ENCODE results near the gene PLEK2.
"Not testable (repeated sequence)": the region's sequence is repeated elsewhere in the genome, so short reads cannot be mapped to it uniquely, and the experiment has no call there.

PLEK2 gene

DNA sequence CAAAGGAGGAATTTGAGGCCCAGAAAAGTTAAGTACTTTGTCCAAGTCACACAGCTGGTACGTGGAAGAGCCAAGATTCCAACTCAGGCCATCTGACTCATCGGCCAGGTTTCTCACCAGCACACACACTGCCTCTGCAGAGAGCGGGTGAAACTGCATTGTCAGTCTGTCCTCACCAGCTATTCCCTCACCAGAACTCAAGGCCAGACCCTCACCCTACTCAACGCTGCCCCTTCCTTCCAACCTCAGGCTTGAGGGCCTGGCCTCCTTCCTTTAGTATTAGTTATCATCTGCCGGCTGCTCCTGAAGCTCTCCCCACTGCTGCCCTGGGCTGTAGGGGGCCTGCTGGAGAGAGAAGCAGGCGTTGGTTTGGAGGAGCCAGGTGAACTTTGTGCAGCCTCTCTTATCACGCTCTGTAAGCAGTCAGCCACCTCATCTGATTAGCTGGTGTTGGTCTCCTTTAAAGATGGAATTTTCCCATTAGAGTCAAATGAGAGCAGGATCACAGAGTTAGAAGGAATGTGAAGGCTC, 16.6 kb upstream of the PLEK2 start:
- no peak for DNase-seq

DNA sequence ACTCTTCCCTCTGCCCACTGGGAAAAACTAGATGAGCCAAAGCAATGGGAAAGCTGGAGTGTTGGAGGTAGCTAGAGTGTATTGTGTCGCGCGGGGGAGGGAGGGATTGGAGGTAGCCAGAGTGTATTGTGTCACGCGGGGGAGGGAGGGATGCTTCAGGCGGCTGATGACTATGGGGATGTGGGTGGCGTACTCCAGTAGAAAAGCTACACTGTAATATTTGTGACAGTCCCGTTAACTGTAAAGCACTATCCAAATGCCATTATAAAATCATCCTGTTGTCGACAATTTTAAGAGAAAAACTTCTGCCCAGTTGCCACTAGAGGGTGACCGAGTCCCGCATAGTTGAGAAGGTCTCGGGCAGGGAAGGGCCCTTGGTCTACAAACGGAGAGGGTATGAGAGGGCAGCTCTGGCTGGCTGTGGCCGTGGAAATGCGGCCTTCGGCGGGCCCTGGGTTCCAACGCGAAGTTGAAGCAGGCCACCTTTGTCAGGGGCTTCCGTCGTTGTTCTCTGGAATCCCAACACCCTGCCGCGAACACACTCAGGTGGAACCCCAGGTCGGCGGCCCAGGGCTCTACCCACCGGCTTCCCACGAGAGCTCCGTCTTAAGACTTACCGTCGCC, 15.1 kb upstream of the PLEK2 start:
- DNase-seq: peak; percentile 61

DNA sequence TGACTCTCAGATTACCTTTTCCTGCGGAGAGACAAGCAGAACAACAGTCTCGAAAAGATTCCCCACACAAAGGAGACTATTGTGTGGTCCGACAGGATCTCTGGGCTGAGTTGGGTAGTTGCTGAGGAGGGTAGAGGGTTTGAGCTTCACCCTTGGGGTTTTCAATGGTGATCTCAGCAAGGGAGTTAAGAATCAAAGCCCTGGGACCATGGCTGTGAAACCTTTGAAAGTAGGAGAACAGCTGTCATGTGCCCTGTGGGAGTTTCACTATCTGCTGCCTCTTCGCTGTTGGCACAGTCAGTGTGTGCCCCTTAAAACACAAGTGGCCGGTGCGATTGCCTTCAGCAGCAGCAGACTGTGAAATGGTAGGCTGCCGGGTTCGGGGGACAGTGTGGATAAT, 14.2 kb upstream of the PLEK2 start:
- DNase-seq: no peak

DNA sequence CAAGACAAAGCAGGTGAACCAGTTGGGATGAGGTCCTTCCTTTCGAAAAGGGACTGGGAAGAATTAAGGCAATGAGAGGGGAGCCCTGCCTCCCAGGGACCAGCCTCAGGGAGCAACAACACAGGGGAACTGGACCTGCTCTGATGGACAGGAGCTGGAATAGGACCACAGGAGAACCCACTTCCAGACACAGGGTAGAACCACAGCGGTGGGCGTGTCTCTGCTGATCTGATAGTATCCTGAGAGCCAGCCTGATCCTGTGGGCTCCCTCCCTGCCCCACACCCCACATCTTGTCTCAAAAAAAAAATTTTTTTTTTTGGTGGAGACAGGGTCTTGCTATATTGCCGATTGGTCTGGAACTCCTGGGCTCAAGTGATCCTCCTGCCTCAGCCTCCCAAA, 13.6 kb upstream of the PLEK2 start:
- DNase-seq: no peak

GRCh38 chr14:67424539-67424938, 12.6 kb upstream of the PLEK2 start:
- DNase-seq: no peak

DNA sequence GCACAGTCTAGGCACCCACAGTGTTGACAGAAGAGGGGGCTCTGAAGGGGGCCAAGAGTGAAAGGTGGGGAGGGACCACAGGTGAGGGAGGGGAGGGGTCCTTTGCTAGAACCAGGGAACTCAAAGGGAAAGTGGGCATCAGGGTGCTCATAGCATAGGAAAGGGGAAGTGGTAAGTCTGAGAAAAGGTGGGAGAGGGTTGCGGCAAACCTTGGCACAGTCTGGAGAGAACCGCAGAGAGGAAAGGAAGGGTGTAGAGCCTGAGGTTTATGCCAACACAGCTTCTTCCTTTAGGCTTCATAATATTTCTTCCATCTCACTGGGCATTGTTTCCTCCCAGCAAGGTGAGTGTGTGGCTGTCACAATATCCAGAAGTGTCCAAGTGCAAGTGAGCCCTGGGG, 11.5 kb upstream of the PLEK2 start:
- no peak for DNase-seq

DNA sequence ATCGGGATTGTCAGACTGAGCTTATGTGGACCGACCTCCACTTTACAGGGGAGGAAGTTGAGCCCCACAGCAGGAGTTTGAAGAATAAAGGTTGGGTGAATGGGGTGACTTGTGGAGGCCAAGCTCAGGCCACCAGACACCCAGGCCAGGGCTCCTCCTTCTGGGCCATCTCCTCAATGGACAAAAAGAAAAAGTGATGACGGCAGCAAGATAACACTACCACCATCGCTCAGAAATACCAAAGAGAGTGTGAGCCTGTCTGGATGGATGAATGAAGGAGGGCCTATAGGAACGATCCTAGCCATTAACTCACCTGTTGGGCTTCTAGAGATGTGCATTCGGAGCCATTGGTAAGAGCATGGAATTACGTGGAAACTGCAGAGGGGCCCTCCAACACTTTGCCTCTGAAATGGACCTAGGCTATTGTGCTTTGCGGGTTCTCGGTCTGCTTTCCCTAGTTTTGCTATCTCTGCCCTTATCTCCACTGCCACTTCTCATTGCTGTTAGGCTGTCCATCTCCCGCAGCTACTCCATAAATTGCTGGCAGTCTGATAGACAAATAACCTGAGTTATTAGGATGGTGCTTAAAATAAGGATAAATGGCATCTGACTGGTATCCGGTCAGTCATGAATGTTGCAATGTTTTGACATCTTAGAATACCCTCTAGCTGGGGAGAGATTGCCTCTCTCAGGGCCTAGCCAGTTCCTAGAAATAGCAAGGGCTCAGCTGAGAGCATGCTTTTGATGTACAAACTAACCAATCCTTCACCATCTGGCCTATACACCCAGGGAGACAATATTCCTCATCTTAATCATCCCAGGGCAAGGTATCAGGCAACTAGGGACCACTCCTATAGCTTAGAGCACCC, 9.6 kb upstream of the PLEK2 start:
- DNase-seq: no peak

DNA sequence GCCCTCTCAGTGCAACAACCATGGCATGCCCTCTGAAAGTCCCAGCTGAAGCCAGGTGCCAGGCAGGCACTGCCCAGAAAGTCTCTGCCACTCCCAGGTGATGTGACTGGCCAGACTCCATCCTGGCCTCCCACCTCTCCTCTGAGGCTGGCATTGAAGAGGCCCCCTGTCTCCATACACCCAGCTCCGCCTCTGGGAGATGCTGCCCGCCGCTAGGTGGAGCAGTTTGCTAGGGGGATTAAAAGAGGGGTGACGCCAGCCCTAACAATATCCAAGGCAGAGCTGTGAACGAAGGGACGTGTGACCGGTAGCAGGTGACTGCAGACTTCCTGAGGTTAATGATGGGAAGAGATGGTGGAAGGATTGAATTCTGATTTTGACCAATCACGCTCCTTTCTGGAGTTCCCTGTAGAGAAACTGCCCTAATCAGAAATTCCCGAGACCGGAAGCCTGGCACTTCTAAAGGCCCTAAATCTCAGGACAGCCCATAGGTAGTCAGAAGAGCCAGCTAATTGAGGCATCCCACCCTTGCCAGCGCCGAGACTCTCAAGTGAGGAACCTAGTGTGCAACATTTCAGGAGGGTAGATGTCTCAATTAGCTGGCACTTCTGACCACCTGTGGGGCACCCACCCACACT, 8.3 kb upstream of the PLEK2 start:
- DNase-seq: no peak

DNA sequence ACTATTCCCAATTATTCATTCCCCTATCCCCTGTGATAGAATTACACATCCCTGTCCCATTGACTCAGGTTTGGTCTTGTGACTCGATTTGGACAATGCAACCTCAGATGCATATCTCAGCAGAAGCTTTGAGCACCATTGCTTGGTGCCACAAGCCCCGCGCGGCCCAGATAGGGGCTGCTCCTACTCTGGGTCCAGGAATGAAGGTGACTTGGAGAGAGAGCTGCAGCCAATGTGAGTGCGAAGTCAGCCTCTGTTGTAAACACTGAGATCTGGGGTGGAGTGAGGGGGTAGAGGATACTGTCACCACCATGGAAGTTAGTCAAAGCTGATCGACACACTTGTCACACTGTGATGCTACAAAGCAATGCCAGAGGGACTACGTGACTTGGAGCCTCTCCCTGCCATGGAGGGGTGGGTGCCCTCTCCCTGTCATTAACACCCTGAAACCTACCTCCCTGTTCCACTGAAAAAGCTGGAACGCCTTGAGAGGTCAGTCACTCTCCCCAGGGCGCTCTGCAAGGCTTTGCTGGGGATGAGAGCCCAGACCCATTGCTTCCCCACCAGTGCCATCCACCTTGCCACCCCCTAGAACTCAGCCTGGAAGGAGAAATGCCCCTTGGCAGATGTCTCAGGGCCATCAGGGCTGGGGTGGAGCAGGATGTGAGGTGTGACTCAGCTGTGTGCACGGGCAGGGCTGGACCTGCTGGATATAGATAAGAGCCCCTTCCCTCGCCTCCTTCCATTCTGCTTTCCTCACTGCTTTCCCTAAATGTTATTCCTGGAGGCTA, 6.6 kb upstream of the PLEK2 start:
- no peak for DNase-seq

DNA sequence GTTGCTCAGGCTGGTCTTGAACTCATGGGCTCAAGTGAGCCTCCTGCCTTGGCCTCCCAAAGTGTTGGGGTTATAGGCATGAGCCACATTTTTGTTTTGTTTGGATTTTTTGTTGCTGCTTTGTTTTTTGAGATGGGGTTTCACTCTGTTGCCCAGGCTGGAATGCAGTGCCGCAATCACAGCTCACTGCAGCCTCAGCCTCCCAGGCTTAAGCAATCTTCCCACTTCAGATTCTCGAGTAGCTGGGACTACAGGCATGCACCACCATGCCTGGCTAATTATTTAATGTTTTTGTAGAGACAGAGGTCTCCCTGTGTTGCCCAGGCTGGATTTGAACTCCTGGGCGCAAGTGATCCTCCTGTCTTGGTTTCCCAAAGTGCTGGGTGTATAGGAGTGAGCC, 5.7 kb upstream of the PLEK2 start:
- DNase-seq: no peak

- no peak for DNase-seq
These were observed 4.8 kb upstream of the PLEK2 start for GRCh38 chr14:67416810-67417209.

- DNase-seq: no peak
These were observed 4.1 kb upstream of the PLEK2 start for GRCh38 chr14:67416085-67416484.

GRCh38 chr14:67415610-67416009, 3.6 kb upstream of the PLEK2 start:
- DNase-seq: not testable (repeated sequence)

- peak; percentile 29 for DNase-seq
These were observed 2.1 kb upstream of the PLEK2 start for GRCh38 chr14:67413806-67414769.

- DNase-seq: no peak
These were observed 595 bp downstream of the PLEK2 start for GRCh38 chr14:67411370-67411769.

GRCh38 chr14:67410313-67410712, 1.7 kb downstream of the PLEK2 start:
- DNase-seq: no peak

- DNase-seq: no peak
These were observed 2.5 kb downstream of the PLEK2 start for GRCh38 chr14:67409461-67409860.

DNA sequence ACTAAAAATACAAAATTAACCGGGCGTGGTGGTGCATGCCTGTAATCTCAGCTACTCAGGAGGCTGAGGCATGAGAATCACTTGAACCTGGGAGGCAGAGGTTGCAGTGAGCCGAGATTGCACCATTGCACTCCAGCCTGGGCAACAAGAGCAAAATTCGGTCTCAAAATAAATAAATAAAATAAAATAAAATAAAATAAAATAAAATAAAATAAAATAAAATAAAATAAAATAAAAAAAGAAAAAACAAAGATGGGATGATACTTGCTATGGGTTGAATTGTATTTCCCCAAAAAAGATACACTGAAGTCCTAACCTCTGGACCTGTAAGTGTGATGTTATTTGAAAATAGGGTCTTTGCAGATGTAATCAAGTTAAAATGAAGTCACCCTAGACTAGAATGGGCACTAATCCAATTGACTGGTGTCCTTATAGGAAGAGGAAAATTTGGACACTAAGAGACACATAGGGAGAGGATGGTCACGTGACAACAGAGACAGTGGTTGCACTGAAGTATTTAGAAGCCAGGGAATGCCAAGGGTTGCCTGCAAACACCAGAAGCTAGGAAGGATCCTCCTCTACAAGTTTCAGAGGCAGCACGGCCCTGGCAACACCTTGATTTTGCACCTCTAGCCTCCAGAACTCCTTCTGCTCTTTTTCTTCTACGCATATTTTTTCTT, 3.7 kb downstream of the PLEK2 start:
- not testable (repeated sequence) for DNase-seq

DNA sequence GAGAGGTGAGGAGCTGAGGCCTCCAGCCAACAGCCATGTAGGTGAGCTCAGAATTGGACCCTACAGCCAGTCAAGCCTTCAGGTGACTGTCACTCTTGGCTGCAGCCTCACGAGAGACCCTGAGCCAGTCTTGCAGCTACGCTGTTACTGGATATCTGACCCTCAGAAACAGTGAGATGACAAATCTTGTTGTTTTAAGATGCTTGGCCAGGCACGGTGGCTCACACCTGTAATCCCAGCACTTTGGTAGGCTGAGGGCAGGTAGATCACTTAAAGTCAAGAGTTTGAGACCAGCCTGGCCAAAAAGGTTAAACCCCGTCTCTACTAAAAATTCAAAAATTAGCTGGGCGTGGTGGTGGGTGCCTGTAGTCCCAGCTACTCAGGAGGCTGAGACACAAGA, 6.2 kb downstream of the PLEK2 start:
- DNase-seq: no peak

DNA sequence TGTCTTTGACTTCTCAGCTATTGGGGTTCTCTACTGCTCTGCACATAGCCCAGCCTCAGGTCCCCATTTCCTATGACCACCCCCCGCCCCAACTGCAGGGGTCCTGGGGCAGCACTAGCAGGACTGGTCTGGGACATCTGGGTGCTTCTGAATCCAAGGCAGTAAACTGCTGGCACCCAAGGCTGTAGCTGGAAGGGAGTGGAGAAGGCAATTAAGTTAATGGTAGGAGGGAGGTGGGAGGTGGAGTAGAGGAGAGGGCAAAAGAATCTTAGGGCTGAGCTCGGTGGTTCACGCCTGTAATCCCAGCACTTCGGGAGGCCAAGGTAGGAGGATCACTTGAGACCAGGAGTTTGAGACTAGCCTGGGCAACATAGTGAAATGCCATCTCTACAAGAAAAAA, 11.5 kb downstream of the PLEK2 start:
- DNase-seq: no peak

GRCh38 chr14:67397536-67397935, 14.4 kb downstream of the PLEK2 start:
- DNase-seq: no peak

Measured in activated T-cell treated with anti-CD3 and anti-CD28 coated beads for 4 hours (primary cell).